Kidney tubule cell (primary cell): ENCODE measurements around the gene FOXL3.

Experiments
- DNase-seq: peaks from one replicate; pipeline ENCODE4 v3.0.0-alpha.2; 2018; ENCODE audit warnings: low spot score

FOXL3 gene

DNA sequence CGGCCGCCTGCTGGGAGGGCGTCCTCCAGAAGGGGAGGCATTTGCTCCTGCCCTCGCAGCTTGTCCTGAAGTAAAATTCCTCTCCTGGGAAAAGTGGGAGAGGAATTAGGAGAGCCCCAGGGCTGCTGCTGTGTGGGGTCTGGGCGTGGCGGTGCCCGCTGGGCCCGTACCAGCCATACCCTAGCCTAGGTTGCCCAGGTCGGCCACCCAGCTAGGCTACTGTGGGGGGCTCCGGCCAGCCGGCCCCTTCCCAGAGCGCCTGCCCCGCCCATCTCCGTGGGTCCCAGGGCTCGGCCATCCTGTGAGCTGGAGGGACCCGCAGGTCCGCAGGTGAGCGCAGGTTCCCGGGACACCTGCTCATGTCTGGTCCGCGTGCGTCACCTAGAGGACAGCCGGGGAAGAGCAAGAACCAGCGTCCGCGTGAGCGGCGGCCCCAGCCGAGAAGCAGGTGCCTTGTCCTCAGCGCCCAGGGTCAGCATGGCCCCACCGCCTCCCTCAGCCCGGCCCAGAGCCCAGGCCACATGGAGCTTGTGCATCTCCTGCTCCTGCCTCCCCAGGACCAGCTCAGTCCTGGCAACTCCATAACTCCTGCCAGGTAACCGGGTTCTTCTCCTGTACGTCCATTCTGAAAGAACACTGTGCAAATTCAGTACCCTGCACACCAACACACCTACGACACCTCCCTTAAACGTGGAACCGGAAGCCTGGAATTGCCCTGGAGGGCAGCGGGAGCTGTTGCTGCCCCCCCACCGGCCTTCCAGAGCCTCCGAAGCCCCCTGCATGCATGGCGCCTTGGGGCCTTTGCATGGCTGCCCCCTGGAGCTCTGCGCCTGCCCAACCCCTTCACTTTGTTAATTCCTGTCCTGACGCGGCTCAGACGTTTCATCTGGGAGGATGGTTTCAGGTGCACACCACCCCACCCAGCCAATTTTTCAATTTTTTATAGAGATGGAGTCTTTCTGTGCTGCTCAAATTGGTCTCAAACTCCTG, 22.8 kb upstream of the FOXL3 start:
- DNase-seq = peak; percentile 30

DNA sequence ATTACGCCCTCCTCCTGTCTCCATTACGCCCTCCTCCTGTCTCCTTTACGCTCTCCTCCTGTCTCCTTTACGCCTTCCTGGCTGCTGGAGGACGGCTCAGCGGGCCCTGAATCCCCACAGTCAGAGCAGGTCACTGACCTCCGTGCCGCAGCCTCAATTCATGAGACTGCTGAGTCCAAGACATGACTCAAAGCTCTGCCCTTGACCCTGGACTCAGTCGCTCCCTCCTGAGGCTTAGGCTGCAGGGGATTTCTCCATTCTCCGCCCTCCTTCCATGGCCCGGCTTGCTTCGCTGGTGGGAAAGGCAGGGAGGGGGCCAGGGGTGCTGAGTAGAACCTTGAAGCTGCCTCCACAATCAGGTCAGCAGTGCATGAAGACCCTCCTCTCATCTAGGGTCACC, 21.0 kb upstream of the FOXL3 start:
- no peak for DNase-seq

DNA sequence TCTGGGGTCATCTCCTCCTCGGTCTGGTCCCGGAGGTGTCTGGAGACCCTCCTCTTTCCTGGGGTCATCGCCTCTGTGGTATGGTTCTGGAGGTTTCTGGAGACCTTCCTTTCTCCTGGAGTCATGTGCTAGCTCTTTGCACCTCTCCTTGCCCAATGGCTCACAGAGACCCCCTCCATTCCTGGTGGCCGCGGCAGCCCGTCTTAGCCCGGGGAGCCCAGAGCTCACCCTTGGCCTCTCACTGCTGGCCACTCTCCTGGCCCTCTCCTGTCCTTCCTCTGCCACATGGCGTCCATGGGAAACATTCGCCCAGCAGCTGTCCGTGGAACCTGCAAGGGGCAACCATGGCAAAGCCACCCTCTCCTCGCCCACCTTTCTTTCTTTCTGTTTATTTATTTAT, 20.2 kb upstream of the FOXL3 start:
- no peak for DNase-seq

DNA sequence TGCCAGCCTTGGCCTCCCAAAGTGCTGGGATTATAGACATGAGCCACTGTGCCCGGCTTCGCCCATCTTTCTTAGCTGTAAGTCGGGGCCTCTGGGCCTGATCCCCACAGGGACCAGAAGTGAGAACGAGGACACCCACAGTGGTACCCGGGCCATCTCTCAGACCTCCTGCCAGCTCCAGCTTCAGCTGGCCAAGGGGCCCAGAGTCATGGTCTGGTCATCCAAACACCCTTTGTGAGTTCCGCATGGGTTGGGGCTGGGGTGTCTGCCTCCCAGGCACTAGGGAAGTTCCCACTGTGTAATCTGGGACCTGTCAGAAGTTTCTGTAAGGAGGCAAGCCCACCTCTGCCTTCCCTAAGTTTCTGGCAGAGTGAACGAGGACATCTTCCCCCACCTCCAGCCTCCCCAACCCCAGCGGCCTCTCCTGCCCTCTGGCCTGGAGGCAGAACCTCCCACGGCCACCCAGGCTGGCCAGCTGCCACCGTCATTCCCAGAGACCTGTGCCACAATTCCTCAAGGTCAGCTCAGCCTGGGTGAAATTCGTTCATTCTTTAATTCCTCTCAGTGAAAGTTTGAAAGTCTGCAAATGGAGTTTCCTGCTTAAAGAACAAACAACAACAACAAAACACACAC, 19.5 kb upstream of the FOXL3 start:
- no peak for DNase-seq

DNA sequence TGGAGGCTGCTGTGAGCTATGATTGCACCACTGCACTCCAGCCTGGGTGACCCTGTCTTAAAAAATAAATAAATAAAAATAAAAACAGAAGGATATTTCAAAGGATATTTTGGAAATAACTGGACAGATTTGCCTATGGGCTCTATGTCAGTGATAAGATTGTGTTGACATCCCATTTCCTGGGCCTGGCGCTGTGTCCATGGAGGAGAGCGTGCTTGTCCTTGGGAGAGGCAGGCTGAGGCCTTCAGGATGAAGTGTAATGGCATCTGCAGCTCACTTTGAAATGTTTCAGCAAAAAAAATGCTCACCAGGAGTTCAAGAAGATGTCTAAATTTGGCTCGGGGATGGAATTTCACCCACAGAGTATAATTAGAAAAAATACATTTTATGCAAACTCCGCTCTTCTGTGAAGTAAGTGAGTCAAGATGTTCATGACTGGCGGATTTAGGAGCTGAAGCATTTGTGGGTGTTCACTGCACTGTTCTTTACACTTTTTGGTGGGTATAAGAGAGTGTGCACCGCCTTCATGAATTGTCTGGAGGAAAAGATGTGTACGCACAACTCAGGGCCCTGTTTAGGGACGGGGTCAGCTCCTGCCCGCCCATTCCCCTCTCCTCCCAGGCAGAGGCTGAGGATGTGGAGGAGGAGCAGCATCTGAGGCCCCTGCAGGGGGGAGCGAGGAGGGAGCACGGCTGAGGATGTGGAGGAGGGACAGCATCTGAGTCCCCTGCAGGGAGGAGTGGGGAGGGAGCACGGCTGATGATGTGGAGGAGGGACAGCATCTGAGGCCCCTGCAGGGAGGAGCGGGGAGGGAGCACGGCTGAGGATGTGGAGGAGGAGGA, 18.5 kb upstream of the FOXL3 start:
- DNase-seq = no peak

DNA sequence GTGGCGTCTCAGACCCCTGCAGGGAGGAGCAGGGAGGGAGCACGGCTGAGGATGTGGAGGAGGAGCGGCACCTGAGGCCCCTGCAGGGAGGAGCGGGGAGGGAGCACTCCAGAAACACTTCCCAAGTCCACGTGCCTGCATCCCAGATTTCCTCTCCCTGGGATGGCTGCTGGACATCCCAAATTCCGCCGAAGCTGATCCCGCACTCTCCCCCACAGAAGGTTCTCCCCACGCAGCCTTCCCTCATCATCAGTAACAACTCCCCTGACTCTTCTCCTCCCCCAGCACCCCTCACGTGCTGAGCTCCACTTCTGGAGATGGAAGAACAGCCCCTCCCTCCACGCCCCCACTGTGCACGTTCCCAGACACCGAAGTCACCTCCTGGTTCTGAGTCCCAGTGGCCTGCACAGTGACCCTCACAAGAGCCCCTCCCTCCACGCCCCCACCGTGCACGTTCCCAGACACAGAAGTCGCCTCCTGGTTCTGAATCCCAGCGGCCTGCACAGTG, 17.8 kb upstream of the FOXL3 start:
- no peak for DNase-seq

DNA sequence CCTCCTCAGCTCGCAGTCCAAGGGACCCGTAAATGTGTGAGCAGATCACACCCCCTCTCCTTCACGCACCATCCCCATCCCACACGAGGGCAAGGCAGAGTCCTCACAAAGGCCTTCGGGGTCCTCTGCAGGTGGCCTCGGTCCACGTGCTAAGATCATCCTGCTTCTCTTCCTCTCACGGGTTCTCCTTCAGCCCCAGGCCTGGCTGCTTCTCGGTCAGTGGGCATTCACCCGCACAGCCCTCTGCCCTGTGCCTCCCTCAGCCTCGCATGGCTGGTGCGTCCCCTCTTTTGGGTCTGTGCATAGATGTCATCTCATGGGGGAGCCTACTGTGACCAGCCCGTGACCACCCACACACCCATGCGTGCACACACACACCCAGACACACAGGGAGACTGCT, 17.3 kb upstream of the FOXL3 start:
- no peak for DNase-seq

DNA sequence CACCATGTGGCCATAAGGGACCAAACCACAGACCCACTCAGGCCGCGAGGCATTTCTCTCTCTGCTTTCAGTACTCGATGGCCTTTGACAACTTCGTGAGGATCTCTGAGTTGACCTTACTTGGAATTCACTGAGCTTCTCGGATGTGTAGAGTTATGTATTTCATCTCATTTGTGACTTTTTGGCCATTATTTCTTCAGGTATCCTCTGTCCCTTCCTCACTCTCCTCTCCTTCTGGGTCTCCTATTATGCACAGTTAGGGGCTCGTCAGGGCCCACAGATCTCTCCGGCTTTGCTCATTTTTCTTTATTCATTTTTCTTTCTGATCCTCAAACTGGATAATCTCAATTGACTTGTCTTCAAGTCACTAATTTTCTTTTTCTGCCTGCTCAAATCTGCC, 16.6 kb upstream of the FOXL3 start:
- DNase-seq = no peak

DNA sequence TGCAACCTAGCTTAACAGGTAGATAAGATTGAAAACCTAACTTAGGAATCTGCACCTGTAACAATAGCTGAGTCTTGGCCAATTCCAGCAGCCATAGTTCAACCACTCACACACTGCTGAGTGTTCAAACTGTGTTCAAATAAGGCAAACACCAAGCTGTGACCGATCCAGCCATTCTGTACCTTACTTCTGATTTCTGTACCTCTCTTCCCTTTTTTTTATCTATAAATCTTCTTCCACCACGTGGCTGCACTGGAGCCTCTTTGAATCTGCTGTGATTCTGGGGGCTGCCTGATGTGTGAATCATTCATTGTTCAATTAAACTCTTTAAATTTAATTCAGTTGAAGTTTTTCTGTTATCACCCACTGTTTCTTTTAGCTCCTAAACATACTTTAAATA, 15.7 kb upstream of the FOXL3 start:
- no peak for DNase-seq

DNA sequence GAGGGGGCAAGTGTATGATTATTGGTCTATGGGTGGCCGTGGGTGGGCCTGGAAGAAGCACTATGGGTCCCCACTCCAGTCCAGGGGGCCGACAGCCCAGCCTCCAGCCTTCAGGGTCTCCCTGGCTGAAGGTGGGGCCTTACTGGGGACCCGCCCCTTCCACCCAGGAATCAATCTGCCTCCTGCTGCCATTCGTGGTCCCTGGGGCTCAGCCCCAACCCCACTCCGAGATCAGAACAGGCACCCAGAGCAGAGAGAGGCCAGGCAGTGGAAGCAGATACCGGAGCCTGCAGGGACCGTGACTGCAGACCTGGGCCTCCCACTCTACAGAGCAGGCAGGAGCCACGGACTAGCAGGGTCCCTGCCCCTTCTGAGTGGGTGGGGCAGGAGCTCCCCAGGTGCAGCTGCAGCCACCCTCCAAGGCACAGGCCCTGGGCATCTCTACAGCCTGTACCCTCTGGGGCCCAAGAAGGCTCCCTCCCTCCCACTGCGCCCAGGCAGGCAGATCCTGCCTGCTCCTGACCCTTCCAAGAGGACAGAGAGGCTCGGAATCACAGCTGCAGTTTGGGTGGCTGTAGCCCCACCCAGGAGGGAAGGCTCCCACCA, 13.6 kb upstream of the FOXL3 start:
- no peak for DNase-seq

DNA sequence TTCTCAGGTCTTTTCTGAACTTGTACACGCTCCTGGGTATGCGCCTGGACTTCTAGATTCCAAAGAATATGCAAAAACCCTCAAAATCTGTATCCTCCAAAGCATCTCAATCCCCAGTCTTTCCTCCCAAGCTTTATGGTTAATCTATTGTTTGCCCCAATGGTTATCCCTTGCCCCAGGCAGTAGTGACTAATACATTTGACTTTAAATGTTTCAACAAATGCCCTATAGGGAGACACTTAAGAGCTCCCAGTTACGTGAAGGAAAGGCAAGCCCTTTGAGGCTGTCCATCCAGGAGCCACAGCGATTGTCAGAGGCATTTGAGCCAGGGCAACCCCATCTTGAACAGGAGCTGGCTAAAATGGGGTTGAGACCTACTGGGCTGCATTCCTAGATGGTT, 12.7 kb upstream of the FOXL3 start:
- DNase-seq = no peak

DNA sequence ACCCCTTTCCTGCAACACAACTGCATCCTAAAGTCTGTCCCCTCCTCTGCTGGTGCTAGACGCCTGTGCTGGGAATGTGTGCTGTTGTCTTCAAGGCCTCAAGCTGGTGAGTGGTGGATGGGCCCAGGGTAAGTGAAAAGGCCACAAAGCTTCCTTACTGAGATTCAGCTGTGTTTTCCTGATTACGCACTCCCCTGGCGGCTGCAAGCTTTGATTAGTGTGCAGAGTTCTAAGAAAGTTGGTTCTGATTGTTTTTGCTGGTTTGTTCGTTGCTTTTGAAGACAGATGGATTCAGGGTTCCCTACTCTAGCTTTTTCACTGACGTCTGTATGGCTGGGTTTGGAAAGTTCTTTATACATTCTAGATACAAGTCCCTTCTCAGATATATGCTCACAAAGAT, 11.9 kb upstream of the FOXL3 start:
- DNase-seq = no peak

DNA sequence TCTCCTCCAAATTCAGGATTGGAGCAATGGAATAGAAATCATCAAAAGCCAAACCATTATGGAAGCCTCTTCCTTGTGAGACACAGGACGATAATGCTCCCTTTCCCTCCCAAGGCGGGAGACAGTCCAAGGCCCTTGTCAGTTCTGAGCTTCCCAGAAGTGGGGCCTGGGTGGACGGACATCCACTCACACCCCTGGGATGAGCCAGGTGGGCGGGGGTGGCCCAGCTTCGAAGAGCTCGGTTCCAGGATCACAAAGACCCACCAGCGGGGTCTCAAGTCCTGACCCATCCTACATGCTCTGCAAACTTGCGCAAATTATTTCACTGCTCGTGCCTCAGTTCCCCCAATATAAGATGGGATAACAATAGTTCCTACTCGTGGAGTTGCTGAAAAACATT, 10.1 kb upstream of the FOXL3 start:
- no peak for DNase-seq

DNA sequence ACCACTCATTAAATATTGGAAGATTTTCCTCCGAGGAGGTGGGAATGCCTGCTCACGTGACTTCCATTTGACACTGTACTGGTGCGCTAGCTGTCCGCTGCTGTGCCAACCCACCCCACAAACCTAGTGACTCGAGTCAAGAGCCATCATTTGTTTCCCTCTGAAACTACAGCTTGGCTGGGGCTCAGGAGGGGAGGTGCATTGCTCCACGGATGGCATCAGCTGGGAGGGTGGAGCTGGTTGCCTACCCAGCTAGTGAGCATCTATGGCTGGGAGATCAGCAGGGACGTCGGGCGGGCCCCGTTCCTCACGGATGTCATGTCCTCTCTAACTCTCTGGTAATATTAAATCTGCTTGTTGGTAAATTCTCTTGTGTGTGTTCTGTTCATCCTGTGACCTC, 9.5 kb upstream of the FOXL3 start:
- DNase-seq = no peak

DNA sequence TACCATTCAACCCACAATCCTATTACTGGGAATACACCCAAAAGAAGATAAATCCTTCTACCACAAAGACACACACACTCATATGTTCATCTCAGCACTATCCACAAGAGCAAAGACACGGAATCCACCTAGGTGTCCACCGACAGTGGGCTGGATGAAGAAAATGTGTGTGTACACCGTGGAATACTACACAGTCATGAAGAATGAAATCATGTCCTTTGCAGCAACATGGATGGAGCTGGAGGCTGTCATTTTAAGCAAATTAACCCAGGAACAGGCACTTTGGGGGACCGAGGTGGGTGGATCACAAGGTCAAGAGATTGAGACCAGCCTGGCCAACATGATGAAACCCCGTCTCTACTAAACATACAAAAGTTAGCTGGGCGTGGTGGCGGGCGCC, 8.3 kb upstream of the FOXL3 start:
- no peak for DNase-seq

DNA sequence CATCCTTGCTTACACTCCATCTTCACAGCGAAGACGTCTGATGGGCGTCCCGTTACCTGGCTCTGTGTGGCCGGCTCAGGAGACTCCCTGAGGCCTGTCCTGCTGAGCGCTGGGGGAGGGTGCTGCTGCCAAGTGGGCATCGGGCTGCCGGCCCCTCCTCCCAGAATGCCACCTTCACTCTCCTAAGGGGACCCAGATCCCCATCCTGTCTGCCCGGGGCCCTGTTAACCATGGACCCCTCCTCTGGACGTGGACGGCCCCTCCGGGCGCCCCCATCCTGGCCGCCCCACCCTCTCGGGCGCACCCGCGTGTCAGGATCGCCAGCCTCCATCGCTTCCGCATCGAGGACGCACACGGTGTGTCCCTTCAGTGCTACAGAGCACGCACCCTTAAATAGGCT, 7.3 kb upstream of the FOXL3 start:
- no peak for DNase-seq

DNA sequence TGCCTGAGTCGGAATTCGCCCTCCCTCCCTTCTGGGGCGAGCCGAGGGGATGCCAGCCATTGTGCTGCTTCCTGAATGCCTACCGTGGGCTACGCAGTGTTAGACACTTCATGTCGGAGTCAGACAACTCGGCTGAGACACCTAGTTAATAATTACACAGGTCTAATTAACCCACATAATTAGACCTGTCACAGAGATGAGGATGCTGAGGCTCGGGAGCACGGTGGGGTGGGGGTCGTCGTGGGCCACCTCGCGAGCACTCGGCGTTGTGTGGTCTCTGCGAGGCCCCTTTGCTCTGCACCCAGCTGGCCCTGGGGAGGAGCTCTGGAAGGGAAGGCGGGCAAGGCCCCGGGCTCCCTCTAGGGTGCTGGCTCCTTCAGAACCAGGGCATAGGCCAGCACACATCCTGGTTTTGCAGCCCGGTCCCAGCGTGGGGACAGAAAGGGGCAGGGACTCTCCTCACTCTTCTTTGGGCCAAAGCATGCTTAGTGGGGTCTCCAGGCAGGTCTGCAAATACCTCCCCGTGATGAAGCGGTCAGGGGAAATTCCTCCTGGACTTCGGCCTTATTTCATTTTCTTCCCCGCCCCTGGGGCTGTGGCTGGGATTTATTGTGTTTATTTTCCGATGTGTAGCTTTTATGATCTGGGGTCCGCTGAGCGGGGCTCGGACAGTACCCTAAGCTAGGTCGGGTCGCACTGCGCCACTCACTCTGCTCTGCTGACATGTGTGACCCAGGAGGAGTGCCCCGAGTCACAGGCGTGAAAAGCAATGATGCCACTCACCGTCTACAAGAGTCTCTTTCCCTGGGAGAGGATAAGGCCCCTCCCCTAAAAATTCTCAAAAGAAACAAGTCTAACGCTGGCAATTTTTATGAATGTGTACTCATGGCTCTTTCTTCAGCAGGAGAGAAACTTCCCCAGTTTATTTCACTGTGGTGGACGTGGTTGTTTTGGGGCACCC, 4.9 kb upstream of the FOXL3 start:
- DNase-seq = no peak

DNA sequence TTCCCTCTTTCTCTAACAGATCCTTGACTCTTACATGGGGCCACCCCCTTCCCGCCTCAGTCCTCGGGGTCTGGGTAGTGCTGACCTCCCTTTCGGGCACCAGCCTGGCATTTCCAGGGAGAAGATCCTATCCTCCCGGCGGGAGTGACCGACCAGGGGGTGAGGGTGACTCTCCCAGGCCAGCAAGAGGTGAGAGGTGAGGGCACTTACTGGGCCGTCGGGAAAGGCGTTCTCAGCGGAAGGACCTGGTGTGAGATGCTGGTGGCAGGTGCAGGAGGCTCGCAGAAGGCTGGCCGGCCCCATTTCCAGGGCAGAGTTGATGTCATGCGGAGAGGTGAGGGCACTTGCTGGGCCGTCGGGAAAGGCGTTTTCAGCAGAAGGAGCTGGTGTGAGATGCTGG, 4.2 kb upstream of the FOXL3 start:
- no peak for DNase-seq

DNA sequence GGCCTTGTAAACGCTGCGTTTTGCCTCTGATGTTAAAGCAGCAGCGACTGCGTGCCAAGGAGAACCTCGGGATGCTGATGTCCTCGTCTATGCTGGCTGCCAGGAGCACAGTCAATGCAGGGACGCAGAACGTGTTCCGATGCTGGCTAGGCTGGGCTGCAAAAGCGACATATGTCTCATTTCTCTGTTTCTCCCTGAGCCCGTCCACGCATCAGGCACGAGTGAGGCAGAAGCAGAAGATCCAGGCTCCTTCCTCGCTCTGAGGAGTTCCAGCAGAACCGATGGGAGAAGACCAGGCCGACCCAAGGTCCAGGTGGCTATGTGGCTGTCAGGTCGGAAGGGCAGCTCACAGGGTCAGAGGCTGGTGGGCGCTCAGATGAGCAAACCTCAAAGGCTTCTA, 3.7 kb upstream of the FOXL3 start:
- DNase-seq = no peak

DNA sequence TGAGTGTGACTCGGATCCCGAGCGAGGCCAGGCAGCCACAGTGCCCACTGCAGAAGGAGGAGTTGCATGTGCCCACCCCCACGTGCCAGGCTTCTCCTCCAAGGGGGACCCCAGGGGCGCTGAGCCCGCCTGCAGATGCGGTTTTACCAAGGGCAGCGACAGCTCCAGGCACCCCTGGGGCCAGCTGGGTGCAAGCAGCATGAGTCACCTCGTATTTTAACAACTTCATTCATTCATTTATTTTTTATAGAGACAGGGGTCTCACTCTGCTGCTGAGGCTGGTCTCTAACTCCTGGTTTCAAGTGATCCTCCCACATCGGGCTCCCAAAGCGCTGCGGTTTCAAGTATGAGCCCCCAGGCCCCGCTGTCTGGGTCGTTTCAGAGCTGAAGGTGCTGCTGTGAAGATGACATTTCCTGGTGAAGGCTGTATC, 1.3 kb upstream of the FOXL3 start:
- DNase-seq = no peak

DNA sequence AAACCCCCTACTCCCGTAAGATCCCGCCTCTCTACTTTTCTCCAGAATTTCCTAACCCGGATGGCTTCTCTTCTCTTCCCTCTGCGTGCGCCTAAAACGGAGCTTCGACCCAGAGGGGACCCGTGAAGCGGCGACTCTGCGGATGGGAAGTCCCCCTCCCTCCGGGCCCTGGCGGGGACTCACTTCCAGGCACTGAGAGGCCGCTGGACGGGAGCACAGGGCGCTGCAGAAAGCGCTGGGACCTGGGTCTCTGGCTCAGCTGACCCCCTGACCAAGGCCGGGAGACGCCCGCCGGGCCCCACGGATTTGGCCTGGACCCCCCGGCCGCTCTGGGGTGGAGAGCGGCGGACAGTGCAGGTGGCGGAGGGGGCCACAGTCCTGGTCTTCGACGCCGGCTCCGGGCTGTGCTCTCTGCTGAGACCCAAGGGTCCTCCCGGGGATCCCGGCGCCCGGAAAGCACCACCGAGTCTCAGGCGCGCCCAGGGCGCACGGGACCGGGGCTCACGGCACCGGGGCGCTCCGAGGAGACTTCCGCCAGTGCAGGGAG, 688 bp upstream of the FOXL3 start:
- no peak for DNase-seq
